ENCODE measurements around the gene PLB1.

Gene PLB1

DNA sequence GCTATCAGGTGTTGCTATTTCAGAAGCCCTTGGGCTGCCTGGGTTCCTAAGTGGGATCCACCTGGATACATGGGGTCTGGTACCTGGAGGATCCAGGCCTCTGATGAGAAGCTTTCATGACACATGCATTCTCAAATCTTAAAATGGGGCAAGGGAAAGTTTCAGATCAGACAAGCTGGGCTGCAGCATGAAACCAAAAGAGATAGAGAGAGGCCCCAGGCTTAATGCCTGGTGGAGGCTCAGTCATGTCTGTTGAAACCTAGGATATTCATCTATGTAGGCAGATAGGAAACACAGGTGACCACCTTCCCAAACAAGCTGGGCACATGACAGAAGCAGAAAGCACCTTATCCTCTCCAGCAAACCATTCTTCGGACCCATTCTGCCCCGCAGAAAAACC, 18.8 kb upstream of the PLB1 start:
- no peak overlapping the region for H3K4me3 ChIP-seq (ENCODE audit: low read depth, low read length)
- no peak for DNase-seq (ENCODE audit: low read depth)
- TF ChIP-seq, protein P1, sequence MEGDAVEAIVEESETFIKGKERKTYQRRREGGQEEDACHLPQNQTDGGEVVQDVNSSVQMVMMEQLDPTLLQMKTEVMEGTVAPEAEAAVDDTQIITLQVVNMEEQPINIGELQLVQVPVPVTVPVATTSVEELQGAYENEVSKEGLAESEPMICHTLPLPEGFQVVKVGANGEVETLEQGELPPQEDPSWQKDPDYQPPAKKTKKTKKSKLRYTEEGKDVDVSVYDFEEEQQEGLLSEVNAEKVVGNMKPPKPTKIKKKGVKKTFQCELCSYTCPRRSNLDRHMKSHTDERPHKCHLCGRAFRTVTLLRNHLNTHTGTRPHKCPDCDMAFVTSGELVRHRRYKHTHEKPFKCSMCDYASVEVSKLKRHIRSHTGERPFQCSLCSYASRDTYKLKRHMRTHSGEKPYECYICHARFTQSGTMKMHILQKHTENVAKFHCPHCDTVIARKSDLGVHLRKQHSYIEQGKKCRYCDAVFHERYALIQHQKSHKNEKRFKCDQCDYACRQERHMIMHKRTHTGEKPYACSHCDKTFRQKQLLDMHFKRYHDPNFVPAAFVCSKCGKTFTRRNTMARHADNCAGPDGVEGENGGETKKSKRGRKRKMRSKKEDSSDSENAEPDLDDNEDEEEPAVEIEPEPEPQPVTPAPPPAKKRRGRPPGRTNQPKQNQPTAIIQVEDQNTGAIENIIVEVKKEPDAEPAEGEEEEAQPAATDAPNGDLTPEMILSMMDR (IDR thresholded peaks at IDR 0.05; ENCODE audit: low read depth, low read length, missing control alignments): no peak

DNA sequence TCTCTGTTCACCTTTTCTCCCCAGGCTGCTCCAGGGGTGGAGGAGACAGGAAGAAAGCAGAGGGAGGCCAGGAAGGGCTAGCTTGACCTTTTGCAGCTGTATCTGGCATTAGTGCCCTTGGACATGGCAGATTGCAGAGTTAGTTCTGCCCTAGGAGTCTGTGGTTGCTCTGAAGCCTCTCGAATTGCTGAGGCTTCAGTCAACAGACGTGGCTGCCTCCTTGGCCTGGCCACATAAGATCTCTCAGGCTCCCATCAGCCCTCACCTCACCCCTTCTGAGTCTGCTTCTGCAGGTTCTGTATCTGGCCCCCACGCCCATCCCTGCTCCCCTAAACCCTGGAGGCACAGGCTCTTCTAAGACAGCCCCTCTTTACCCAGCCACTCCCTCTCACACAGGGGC, 18.2 kb upstream of the PLB1 start:
- TF ChIP-seq, protein P1 (IDR thresholded peaks at IDR 0.05; ENCODE audit: low read depth, low read length, missing control alignments): no peak
- H3K4me3 ChIP-seq (ENCODE audit: low read depth, low read length): no peak overlapping the region
- no peak for DNase-seq (ENCODE audit: low read depth)

DNA sequence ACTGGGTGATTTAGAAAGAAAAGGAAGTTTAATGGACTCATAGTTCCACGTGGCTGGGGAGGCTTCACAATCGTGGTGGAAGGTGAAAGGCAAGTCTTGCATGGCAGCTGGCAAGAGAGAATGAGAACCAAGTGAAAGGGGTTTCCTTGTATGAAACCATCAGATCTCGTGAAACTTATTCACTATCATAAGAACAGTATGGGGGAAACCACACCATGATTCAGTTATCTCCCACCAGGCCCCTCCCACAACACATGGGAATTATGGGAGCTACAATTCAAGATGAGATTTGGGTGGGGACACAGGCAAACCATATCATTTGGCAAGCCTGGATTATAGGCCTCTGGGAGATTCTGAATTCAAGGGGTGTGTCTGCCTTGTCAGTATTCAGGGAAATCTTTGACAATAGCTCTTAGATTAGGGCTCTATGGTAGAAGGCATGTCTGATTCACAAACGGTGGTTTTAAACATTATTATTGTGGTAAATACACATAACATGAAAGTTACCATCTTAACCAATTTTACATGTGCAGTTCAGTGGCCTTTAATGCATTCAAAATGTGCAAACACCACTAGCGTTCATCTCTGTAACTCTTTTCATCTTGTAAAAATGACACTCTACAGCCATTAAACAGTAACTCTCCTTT, 15.3 kb upstream of the PLB1 start:
- H3K4me3 ChIP-seq (ENCODE audit: low read depth, low read length): no peak overlapping the region
- DNase-seq (ENCODE audit: low read depth): no peak
- TF ChIP-seq, protein P1 (IDR thresholded peaks at IDR 0.05; ENCODE audit: low read depth, low read length, missing control alignments): no peak

DNA sequence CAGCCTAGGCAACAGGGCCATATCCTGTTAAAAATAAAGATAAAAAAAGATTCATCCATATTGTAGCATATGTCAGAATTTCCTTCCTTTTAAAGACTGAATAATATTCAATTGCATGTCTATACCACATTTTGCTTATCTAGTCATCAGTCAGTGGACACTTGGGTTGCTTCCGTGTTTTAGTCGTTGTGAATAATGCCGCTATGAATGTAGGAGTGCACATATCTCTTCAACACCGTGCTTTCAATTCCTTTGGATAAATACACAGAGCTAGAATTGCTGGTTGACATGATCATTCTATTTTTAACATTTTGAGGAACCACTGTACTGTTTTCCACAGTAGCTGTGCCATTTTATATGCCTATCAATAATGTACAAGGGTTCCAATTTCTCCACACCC, 14.0 kb upstream of the PLB1 start:
- TF ChIP-seq, protein P1 (IDR thresholded peaks at IDR 0.05; ENCODE audit: low read depth, low read length, missing control alignments): no peak
- DNase-seq (ENCODE audit: low read depth): no peak

DNA sequence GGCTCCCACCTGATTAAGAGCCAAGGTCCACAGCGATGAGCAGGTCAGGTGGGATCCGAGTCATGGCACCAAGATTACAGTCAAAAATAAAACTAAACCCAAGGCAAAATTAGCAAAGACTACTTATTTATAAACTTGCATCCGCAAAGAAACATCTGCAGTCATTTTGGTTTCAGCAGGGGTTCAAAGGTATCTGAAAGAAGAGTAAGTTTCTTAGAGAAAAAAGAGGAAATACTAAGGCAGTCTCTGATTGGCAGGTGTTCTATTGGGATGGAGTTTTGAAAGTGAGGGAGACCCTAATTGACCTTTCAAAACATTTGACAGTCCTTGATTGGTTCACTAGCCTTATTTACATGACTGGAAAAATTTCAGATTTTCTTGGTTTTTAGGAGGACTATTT, 11.0 kb upstream of the PLB1 start:
- DNase-seq (ENCODE audit: low read depth): peak; percentile 31
- TF ChIP-seq, protein P1 (IDR thresholded peaks at IDR 0.05; ENCODE audit: low read depth, low read length, missing control alignments): no peak
- no peak overlapping the region for H3K4me3 ChIP-seq (ENCODE audit: low read depth, low read length)

More for the DNA sequence above, 14.0 kb upstream of the PLB1 start:
- H3K4me3 ChIP-seq (ENCODE audit: low read depth, low read length): no peak overlapping the region

DNA sequence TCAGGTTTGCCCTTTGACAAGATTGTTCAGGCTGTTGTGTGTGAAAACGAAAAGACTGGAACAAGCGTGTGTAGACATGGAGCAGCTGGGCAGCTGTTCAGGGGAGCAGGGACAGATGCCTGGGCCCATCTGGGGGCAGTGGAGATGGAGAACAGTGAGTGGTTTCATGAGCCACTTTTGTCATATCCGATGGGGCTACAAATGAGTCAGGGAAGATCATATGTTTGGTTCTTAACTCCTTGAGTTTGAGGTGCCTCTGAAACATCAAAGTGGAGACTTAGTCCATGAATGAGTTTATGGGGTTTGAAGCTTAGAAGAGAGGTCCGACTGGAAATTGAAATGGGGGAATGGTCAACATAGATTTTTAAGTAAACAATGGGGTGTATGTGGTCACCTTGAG, 9.3 kb upstream of the PLB1 start:
- TF ChIP-seq, protein P1 (IDR thresholded peaks at IDR 0.05; ENCODE audit: low read depth, low read length, missing control alignments): no peak
- H3K4me3 ChIP-seq (ENCODE audit: low read depth, low read length): no peak overlapping the region
- no peak for DNase-seq (ENCODE audit: low read depth)

DNA sequence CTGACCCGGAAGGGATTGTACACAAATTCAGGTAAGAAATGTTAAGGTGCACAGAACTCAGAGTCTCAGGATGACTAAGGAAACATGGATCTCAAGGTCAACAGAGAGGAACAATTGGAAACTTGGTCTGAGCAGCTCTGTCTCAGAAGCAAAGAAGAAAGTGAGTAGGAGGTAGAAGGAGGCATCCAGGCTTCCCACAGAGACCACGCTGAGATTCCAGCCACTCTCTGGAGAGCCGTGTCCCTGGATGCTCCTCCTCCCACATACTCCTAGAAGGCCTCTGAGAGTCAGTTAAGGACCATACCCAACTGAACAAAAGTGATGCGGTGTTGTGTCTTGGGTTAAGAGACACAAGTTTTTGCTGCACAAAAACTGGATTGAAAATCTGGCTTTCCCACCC, 8.6 kb upstream of the PLB1 start:
- no peak for DNase-seq (ENCODE audit: low read depth)
- no peak overlapping the region for H3K4me3 ChIP-seq (ENCODE audit: low read depth, low read length)

More for the DNA sequence above, 8.6 kb upstream of the PLB1 start:
- TF ChIP-seq, protein P1 (IDR thresholded peaks at IDR 0.05; ENCODE audit: low read depth, low read length, missing control alignments): no peak
